MM.1S (cell line): Measurements from ENCODE around the gene FOXJ3.

Experiments used
- DNase-seq: peaks from one replicate; pipeline ENCODE4 v3.0.0-alpha.2; 2015
- H2AFZ ChIP-seq: fragments of 300-600 bp; sonication (generic); 2 replicates; pipeline ENCODE4 v1.6.0; 2016; ENCODE audit warnings: antibody characterized with exemption, low read length
- H3F3A ChIP-seq: fragments of 300-600 bp; sonication (generic); 2 replicates; pipeline ENCODE4 v1.6.1; 2016; ENCODE audit warnings: mild to moderate bottlenecking, antibody characterized with exemption, low read length, moderate library complexity, mixed read lengths; ENCODE audit not compliant: insufficient read depth
- H3K27ac ChIP-seq: fragments of 300-600 bp; sonication (generic); 2 replicates; pipeline ENCODE4 v1.5.1; 2016; ENCODE audit warnings: mild to moderate bottlenecking, low read length
- H3K27me3 ChIP-seq: fragments of 300-600 bp; sonication (generic); replicated peaks from 2 replicates; pipeline ENCODE4 v1.6.0; 2016; ENCODE audit warnings: low read length; ENCODE audit not compliant: insufficient read depth
- H3K36me3 ChIP-seq: fragments of 300-600 bp; sonication (generic); replicated peaks from 2 replicates; pipeline ENCODE4 v1.6.1; 2016; ENCODE audit warnings: mild to moderate bottlenecking, low read length, mixed read lengths; ENCODE audit not compliant: insufficient read depth
- H3K4me1 ChIP-seq: fragments of 300-600 bp; sonication (generic); 2 replicates; pipeline ENCODE4 v1.6.1; 2016; ENCODE audit warnings: low read length, mixed read lengths
- H3K4me2 ChIP-seq: fragments of 300-600 bp; sonication (generic); 2 replicates; pipeline ENCODE4 v1.6.0; 2016; ENCODE audit warnings: low read depth, low read length
- H3K4me3 ChIP-seq: fragments of 300-600 bp; sonication (generic); 2 replicates; pipeline ENCODE4 v1.5.1; 2016; ENCODE audit warnings: low read length, mixed read lengths
- H3K79me2 ChIP-seq: fragments of 300-600 bp; sonication (generic); 2 replicates; pipeline ENCODE4 v1.6.1; 2016; ENCODE audit warnings: mixed run types, low read length, mixed read lengths
- H3K9ac ChIP-seq: fragments of 300-600 bp; sonication (generic); 2 replicates; pipeline ENCODE4 v1.6.1; 2016; ENCODE audit warnings: low read length, mixed read lengths
- H3K9me2 ChIP-seq: fragments of 300-600 bp; sonication (generic); replicated peaks from 2 replicates; pipeline ENCODE4 v1.6.1; 2016; ENCODE audit warnings: mild to moderate bottlenecking, low read length, mixed read lengths; ENCODE audit not compliant: insufficient read depth
- H3K9me3 ChIP-seq: fragments of 300-600 bp; sonication (generic); replicated peaks from 2 replicates; pipeline ENCODE4 v1.6.1; 2016; ENCODE audit warnings: mild to moderate bottlenecking, low read length, mixed read lengths; ENCODE audit not compliant: insufficient read depth
- H4K20me1 ChIP-seq: fragments of 300-600 bp; sonication (generic); 2 replicates; pipeline ENCODE4 v1.6.1; 2016; ENCODE audit warnings: mild to moderate bottlenecking, low read length, moderate library complexity, mixed read lengths; ENCODE audit not compliant: insufficient read depth
- CTCF ChIP-seq: fragments of 300-600 bp; sonication (generic); IDR thresholded peaks from 2 replicates; pipeline ENCODE4 v1.5.1; 2016; ENCODE audit warnings: antibody characterized with exemption, low read length, mixed read lengths
- EZH2 ChIP-seq: fragments of 300-600 bp; sonication (generic); optimal IDR thresholded peaks from 2 replicates; pipeline ENCODE3; 2017; ENCODE audit warnings: low read depth, mild to moderate bottlenecking, antibody characterized with exemption, low read length, mixed read lengths
- EZH2phosphoT487 ChIP-seq: fragments of 300-600 bp; sonication (generic); IDR thresholded peaks from 2 replicates; pipeline ENCODE4 v1.6.1; 2018; ENCODE audit warnings: antibody characterized with exemption, low read length

Gene FOXJ3

GRCh38 chr1:42335050-42335808 lies at the start of gene FOXJ3:
TSS of gene FOXJ3 (minus strand) at chr1:42335235. CDS start at chr1:42311093, 24,142 bp downstream.
- H3K27ac ChIP-seq: peak within 1 kb of the TSS; percentile 41; the same call in 1 of the 2 replicates
- peak; percentile 94 for DNase-seq
- peaks cover 48% of the 10 kb centered on the region for H3K79me2 ChIP-seq
- TF ChIP-seq CTCF (no peak), EZH2phosphoT487 (no peak), EZH2 (no peak)
- H3K9ac ChIP-seq: peak within 1 kb of the TSS; percentile 75
- H3F3A ChIP-seq: peaks cover 5% of the 10 kb centered on the region; the same call in 1 of the 2 replicates
- peak within 1 kb of the TSS; percentile 95 for H3K4me3 ChIP-seq
- no peaks in the 10 kb centered on the region for H3K9me3 ChIP-seq
- no peaks in the 10 kb centered on the region for H3K27me3 ChIP-seq
- H3K4me1 ChIP-seq: peaks cover 8% of the 10 kb centered on the region; the same call in 1 of the 2 replicates
- H3K36me3 ChIP-seq: no peaks in the 10 kb centered on the region
- H3K4me2 ChIP-seq: peak within 1 kb of the TSS; percentile 77
- H4K20me1 ChIP-seq: peaks cover 10% of the 10 kb centered on the region
- peak within 1 kb of the TSS; percentile 89 for H2AFZ ChIP-seq
- H3K9me2 ChIP-seq: no peaks in the 10 kb centered on the region

- H3K4me2 ChIP-seq: peak overlapping the region; percentile 97
- no peak overlapping the region for H3K9ac ChIP-seq
- H3K36me3 ChIP-seq: no peaks in the 10 kb centered on the region
- H3F3A ChIP-seq: no peaks in the 10 kb centered on the region
- no peaks in the 10 kb centered on the region for H3K9me2 ChIP-seq
- no peak overlapping the region for H3K27ac ChIP-seq
- H4K20me1 ChIP-seq: no peaks in the 10 kb centered on the region
- no peaks in the 10 kb centered on the region for H3K4me1 ChIP-seq
- H2AFZ ChIP-seq: peak overlapping the region; percentile 75
- H3K4me3 ChIP-seq: peak overlapping the region; percentile 69
- no peaks in the 10 kb centered on the region for H3K79me2 ChIP-seq
- no peak for DNase-seq
- no peaks in the 10 kb centered on the region for H3K9me3 ChIP-seq
- peaks cover 10% of the 10 kb centered on the region for H3K27me3 ChIP-seq
- TF ChIP-seq EZH2phosphoT487 (no peak), EZH2 (no peak), CTCF (no peak)
Measured at GRCh38 chr1:42381280-42381673, 46.2 kb upstream of the FOXJ3 start.

- Histone ChIP-seq H3K9ac (no peak within 1 kb of the TSS), H4K20me1 (no peaks in the 10 kb centered on the region), H3K27me3 (peaks cover 10% of the 10 kb centered on the region), H3K27ac (no peak within 1 kb of the TSS), H3K9me3 (no peaks in the 10 kb centered on the region), H3K4me3 (peak within 1 kb of the TSS; percentile 69), H3K4me2 (peak within 1 kb of the TSS; percentile 97), H3K36me3 (no peaks in the 10 kb centered on the region), H3K9me2 (no peaks in the 10 kb centered on the region), H3F3A (no peaks in the 10 kb centered on the region), H3K4me1 (no peaks in the 10 kb centered on the region), H3K79me2 (no peaks in the 10 kb centered on the region), H2AFZ (peak within 1 kb of the TSS; percentile 75)
- TF ChIP-seq CTCF (no peak), EZH2 (no peak), EZH2phosphoT487 (no peak)
- peak; percentile 50 for DNase-seq
Measured at GRCh38 chr1:42380586-42381279, 45.7 kb upstream of the FOXJ3 start, which contains the start of gene RIMKLA. TSS of gene RIMKLA (plus strand) at chr1:42380792. CDS start at chr1:42380935, 143 bp downstream.
